Measurements from ENCODE around the gene WNT1. TPM values are rescaled to one million over a fixed set of nuclear protein-coding genes. Genes with fewer than 3 reads are reported as not detected.

WNT1 gene
- total and polyA plus RNA-seq, 10 of the 15 experiments (the other 5 are each of a cell fraction or from before 2014, with no cell fraction given): not detected

DNA sequence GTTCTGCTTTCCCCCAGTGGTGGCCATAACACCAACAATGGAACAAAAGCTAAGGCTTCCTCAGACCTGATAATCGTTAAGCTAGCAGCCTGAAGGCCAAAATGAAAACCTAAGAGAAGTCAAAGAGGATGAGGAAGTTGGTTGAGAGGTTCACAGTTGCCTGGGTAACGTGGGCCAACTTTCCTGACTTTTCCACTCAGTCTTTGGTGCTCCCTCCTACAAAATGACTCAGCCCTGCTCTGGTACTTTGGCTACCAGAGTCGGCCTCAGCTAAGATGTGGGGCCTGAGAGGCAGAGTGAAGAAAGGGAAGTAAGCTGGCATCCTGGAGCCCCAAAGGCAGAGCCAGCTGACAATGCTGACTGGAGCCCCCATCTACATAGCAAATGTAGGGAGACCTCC is 37.9 kb upstream of the WNT1 start:
- no peak for DNase-seq (ENCODE audit: low read depth, low spot score)
- 20% methylated on average over 3 of the region's 3 CpGs for WGBS (ENCODE audit: insufficient coverage, insufficient replicate concordance, low lambda C conversion rate, missing lambda C conversion rate)
- Histone ChIP-seq H3K4me2 (ENCODE audit: control insufficient read depth, insufficient read depth) (no peak overlapping the region), H3K36me3 (ENCODE audit: control insufficient read depth in 2 of 2, insufficient read depth in 2 of 2, low read length in 1 of 2) (peaks cover 31 to 35% of the 10 kb centered on the region in 2 experiments), H4K20me1 (ENCODE audit: control insufficient read depth, insufficient read depth) (0 out of 2 replicates have a peak, but pooled peaks cover 3% of the 10 kb centered on the region), H3K9ac (ENCODE audit: control insufficient read depth, insufficient read depth, low read length) (no peak overlapping the region), H3K4me1 (ENCODE audit: control insufficient read depth, insufficient read depth, low read length) (no peaks in the 10 kb centered on the region), H3K4me3 (no peak overlapping the region), H3K79me2 (ENCODE audit: control insufficient read depth, insufficient read depth, low read length) (peaks cover 5% of the 10 kb centered on the region), H3K27ac (ENCODE audit: control insufficient read depth, insufficient read depth) (no peak overlapping the region), H2AFZ (ENCODE audit: control insufficient read depth, low read depth, low read length) (no peak overlapping the region), H3K9me3 (replicated peaks; ENCODE audit: control insufficient read depth, insufficient read depth, low read length) (no peaks in the 10 kb centered on the region), H3K27me3 (replicated peaks in 1 of 2; ENCODE audit: control insufficient read depth in 2 of 2, insufficient read depth in 2 of 2, low read length in 1 of 2) (no peaks in the 10 kb centered on the region)
- ATAC-seq: no peak
- intact Hi-C loops (cut with micrococcal nuclease; ENCODE audit: unreplicated experiment): no loop called here
- SMC1A ChIA-PET (ENCODE audit: uncharacterized antibody, unreplicated experiment): interaction anchor here (1.2 kb wide), 1 partner anchor 139 kb away, joined by 3 read pairs; no protein-coding TSS in a partner anchor
- CTCF ChIA-PET: interaction anchor here (0.7 to 4.0 kb wide), 11 partner anchors 10 to 87 kb away, joined by 3 to 22 read pairs (median 5); partner anchors contain the start of genes DDX23, FKBP11 and WNT1
- RAD21 ChIA-PET (ENCODE audit: unreplicated experiment): interaction anchor here (2.2 kb wide), 1 partner anchor 87 kb away, joined by 11 read pairs; the partner anchor contains the start of gene DDX23
- in situ Hi-C loops (cut with MboI): no loop called here
- no peak for FAIRE-seq
- BruUV-seq (replicated peaks): no TSS peak
- POLR2A ChIA-PET: interaction anchor here (1.4 kb wide), 1 partner anchor 84 kb away, joined by 3 read pairs; no protein-coding TSS in a partner anchor
- TF ChIP-seq, protein P1, sequence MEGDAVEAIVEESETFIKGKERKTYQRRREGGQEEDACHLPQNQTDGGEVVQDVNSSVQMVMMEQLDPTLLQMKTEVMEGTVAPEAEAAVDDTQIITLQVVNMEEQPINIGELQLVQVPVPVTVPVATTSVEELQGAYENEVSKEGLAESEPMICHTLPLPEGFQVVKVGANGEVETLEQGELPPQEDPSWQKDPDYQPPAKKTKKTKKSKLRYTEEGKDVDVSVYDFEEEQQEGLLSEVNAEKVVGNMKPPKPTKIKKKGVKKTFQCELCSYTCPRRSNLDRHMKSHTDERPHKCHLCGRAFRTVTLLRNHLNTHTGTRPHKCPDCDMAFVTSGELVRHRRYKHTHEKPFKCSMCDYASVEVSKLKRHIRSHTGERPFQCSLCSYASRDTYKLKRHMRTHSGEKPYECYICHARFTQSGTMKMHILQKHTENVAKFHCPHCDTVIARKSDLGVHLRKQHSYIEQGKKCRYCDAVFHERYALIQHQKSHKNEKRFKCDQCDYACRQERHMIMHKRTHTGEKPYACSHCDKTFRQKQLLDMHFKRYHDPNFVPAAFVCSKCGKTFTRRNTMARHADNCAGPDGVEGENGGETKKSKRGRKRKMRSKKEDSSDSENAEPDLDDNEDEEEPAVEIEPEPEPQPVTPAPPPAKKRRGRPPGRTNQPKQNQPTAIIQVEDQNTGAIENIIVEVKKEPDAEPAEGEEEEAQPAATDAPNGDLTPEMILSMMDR (IDR thresholded peaks at IDR 0.05 in 2 of 3, conservative IDR thresholded peaks at IDR 0.05 in 1 of 3; ENCODE audit: control insufficient read depth in 2 of 3, extremely low read depth in 1 of 3, insufficient read depth in 1 of 3, low read depth in 3 of 3, low read length in 3 of 3): no peak
- TF ChIP-seq CREB1 (IDR thresholded peaks at IDR 0.05; ENCODE audit: low read depth): no peak
- no peak for TF ChIP-seq RB1 (IDR thresholded peaks at IDR 0.05; ENCODE audit: borderline replicate concordance)
- no peak for TF ChIP-seq ZNF24 (IDR thresholded peaks at IDR 0.05)
- no peak for TF ChIP-seq NR2C2 (IDR thresholded peaks at IDR 0.05; ENCODE audit: borderline replicate concordance, control insufficient read depth, insufficient read length, low read depth)
- no peak for TF ChIP-seq BMI1 (IDR thresholded peaks at IDR 0.05; ENCODE audit: borderline replicate concordance)
- TF ChIP-seq RFX5 (IDR thresholded peaks at IDR 0.05; ENCODE audit: low read depth, low read length): no peak
- TF ChIP-seq RAD21 (IDR thresholded peaks at IDR 0.05; ENCODE audit: insufficient read depth, low read depth, low read length): no peak
- TF ChIP-seq, protein P2, sequence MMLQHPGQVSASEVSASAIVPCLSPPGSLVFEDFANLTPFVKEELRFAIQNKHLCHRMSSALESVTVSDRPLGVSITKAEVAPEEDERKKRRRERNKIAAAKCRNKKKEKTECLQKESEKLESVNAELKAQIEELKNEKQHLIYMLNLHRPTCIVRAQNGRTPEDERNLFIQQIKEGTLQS (IDR thresholded peaks at IDR 0.05; ENCODE audit: borderline replicate concordance, extremely low read depth, low read depth, low read length): no peak
- no peak for TF ChIP-seq MTA3 (IDR thresholded peaks at IDR 0.05; ENCODE audit: borderline replicate concordance, low read length)
- TF ChIP-seq, protein P3, sequence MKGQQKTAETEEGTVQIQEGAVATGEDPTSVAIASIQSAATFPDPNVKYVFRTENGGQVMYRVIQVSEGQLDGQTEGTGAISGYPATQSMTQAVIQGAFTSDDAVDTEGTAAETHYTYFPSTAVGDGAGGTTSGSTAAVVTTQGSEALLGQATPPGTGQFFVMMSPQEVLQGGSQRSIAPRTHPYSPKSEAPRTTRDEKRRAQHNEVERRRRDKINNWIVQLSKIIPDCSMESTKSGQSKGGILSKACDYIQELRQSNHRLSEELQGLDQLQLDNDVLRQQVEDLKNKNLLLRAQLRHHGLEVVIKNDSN (IDR thresholded peaks at IDR 0.05; ENCODE audit: borderline replicate concordance, extremely low read length, insufficient read depth, low read depth, low read length): no peak
- TF ChIP-seq PML (IDR thresholded peaks at IDR 0.05; ENCODE audit: low read length): no peak
- TF ChIP-seq SMARCA5 (IDR thresholded peaks at IDR 0.05): no peak
- TF ChIP-seq ZNF384 (IDR thresholded peaks at IDR 0.05; ENCODE audit: borderline replicate concordance, low read depth, low read length): no peak
- TF ChIP-seq, protein P4, sequence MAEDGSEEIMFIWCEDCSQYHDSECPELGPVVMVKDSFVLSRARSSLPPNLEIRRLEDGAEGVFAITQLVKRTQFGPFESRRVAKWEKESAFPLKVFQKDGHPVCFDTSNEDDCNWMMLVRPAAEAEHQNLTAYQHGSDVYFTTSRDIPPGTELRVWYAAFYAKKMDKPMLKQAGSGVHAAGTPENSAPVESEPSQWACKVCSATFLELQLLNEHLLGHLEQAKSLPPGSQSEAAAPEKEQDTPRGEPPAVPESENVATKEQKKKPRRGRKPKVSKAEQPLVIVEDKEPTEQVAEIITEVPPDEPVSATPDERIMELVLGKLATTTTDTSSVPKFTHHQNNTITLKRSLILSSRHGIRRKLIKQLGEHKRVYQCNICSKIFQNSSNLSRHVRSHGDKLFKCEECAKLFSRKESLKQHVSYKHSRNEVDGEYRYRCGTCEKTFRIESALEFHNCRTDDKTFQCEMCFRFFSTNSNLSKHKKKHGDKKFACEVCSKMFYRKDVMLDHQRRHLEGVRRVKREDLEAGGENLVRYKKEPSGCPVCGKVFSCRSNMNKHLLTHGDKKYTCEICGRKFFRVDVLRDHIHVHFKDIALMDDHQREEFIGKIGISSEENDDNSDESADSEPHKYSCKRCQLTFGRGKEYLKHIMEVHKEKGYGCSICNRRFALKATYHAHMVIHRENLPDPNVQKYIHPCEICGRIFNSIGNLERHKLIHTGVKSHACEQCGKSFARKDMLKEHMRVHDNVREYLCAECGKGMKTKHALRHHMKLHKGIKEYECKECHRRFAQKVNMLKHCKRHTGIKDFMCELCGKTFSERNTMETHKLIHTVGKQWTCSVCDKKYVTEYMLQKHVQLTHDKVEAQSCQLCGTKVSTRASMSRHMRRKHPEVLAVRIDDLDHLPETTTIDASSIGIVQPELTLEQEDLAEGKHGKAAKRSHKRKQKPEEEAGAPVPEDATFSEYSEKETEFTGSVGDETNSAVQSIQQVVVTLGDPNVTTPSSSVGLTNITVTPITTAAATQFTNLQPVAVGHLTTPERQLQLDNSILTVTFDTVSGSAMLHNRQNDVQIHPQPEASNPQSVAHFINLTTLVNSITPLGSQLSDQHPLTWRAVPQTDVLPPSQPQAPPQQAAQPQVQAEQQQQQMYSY (CRISPR knock-in tag; IDR thresholded peaks at IDR 0.05): no peak
- TF ChIP-seq CEBPB (IDR thresholded peaks at IDR 0.05; ENCODE audit: borderline replicate concordance in 1 of 2, low read depth in 2 of 2, low read length in 2 of 2): no peak

Data from GM12878 (cell line).